GM12875 (cell line): ENCODE measurements around the gene SPDEF.
A peak's percentile ranks its signal among the peaks of the same experiment; 100 is the strongest.

Experiments used
- H3K4me3 ChIP-seq: one replicate; pipeline ENCODE4 v1.5.1; 2011; ENCODE audit warnings: low read depth, low read length, control low read depth
- TF ChIP-seq, protein P1 (sequence below): IDR thresholded peaks from 2 replicates; pipeline ENCODE4 v1.5.1; 2011; ENCODE audit warnings: low read depth, mild to moderate bottlenecking, control low read depth, inconsistent platforms, low read length, moderate library complexity, borderline replicate concordance; ENCODE audit not compliant: insufficient read depth

Gene SPDEF

DNA sequence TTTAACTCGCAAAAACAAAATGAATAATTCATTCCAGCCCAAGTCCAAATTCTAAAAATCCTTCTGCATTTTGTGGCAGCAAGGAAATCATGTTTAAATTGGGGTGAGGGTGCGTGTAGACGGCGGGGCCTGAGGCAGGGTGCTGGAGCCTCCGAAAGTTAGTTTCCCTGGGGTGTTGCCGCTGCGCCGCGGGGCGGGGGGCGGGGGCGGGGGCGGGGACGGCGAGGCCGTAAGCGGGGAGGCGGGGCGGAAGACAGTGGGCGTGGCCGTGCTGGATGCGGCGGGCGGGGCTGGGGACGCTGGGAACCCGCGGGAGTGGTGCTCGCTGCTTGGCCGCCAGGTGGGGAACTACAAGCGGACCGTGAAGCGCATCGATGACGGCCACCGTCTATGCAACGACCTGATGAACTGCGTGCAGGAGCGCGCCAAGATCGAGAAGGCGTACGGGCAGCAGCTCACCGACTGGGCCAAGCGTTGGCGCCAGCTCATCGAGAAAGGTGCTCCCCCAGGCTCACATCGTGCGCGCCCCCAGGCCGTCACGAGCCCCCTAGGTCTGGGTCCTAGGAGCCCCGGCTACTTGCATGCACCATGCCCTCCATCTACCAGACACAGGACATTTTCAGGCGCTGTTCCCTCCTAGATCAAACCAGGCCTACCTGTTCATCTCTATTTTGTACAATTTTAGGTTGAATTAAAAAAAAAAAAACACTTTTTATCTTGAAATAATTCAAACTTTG lies 29.0 kb downstream of the SPDEF start:
- no peak overlapping the region for H3K4me3 ChIP-seq
- TF ChIP-seq, protein P1, sequence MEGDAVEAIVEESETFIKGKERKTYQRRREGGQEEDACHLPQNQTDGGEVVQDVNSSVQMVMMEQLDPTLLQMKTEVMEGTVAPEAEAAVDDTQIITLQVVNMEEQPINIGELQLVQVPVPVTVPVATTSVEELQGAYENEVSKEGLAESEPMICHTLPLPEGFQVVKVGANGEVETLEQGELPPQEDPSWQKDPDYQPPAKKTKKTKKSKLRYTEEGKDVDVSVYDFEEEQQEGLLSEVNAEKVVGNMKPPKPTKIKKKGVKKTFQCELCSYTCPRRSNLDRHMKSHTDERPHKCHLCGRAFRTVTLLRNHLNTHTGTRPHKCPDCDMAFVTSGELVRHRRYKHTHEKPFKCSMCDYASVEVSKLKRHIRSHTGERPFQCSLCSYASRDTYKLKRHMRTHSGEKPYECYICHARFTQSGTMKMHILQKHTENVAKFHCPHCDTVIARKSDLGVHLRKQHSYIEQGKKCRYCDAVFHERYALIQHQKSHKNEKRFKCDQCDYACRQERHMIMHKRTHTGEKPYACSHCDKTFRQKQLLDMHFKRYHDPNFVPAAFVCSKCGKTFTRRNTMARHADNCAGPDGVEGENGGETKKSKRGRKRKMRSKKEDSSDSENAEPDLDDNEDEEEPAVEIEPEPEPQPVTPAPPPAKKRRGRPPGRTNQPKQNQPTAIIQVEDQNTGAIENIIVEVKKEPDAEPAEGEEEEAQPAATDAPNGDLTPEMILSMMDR, result peak; percentile 83

DNA sequence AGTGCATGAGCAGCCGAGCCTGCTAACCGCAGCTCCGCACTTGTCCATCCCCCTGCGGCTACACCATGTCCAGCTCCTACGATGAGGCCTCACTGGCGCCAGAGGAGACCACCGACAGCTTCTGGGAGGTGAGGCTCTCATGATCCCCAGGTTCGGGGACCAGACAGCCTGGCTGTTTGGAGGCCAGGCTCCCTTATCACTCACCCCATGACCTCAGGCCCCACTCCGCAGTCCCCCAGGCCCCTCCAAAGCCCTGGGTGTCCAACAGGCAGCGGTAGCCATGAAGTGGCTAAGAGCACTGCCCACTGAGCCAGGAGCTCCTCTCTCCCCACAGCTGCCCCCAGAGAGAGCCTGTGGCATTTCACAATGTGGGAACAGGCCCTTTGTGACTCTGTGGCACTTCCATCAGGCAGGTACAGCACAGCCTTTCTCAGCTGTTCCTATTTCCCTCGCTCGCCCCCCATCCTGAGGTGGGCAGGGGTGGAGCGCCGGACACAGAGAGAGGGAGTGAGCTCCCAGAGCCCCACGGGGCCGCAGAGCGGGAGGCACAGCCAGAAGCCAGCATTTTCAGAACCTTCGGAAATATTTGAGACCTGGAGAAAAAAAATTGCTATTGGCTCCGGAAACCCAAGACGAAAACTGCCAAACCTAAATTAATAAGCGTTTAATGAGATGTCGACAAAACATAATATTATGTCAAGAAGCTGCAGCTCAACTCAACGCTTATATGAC lies 29.7 kb downstream of the SPDEF start:
- TF ChIP-seq, protein P1, result no peak
- no peak overlapping the region for H3K4me3 ChIP-seq

DNA sequence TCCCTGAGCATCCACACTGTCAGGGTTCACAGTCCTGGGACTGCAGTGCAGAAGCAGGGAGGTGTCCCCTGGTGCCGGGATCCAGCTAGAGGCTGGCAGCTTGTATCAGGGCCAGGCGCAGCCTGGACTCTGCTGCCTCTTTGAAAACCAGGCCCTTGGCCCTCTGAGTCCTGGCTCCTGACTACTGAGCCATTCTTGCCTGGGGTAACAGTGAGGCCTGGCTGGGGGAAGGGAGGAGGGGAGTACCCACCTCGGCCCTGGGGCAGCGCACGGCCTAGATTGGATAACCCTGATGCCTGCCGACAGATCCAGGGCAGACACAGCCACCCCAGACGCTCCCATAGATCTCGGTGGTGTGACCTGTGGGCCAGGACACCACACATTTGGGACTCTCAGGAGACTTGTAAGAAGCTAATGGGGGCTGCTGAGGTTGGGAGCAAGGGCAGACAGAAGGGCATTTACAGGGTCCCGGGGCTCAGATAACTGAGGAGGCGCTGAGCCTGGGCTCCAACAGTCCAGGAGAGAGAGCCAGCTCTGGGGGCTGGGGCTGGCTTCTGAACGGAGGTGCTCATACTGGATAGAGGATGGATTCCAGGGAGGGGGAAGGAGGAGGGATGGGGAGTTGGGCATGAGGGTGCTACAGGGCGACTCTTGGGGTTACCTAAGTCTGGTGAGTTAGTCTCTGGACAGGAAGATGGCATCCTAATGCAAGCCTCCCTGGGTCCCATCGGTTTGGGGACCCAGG lies 30.5 kb downstream of the SPDEF start:
- TF ChIP-seq, protein P1, result no peak
- H3K4me3 ChIP-seq, result no peak overlapping the region

DNA sequence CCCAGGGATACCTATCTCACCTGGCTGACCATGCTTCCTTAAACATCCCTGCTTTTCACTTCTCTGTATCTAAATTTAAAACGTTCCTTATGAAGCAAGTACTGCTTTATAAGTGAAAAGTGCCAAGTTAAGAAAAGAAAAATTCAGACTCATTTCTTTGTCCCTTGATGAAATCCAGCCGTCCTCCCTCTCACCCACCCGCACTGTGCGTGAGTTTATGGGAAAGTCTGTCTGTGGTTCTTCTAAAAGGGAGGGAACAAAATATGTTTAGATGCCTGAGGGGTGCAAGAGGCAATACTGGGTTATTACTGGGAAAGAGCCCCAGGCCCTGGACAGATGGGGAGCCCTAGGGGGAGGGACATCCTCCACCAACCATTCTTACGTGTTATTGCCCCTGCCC lies 31.2 kb downstream of the SPDEF start:
- TF ChIP-seq, protein P1, result no peak
- H3K4me3 ChIP-seq, result no peak overlapping the region

DNA sequence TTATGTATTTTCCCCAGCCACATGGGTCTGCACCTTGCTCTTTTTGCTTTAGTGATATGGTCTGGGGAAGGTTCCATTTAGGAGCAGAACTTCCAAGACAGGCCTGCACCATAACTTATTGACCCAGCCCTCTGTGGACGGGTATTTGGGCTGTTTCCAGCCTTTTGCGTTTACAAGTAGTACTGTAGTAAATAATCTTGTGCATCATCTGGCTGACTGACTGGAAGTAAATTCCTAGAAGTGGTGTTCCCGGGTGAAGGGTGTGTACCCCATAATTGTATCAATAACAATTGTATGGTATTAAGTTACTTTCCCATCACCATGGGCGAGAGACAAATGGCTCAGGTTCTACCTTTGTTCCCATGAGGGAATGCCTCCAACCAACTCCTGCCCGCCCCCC lies 31.6 kb downstream of the SPDEF start:
- H3K4me3 ChIP-seq, result no peak overlapping the region
- TF ChIP-seq, protein P1, result no peak

DNA sequence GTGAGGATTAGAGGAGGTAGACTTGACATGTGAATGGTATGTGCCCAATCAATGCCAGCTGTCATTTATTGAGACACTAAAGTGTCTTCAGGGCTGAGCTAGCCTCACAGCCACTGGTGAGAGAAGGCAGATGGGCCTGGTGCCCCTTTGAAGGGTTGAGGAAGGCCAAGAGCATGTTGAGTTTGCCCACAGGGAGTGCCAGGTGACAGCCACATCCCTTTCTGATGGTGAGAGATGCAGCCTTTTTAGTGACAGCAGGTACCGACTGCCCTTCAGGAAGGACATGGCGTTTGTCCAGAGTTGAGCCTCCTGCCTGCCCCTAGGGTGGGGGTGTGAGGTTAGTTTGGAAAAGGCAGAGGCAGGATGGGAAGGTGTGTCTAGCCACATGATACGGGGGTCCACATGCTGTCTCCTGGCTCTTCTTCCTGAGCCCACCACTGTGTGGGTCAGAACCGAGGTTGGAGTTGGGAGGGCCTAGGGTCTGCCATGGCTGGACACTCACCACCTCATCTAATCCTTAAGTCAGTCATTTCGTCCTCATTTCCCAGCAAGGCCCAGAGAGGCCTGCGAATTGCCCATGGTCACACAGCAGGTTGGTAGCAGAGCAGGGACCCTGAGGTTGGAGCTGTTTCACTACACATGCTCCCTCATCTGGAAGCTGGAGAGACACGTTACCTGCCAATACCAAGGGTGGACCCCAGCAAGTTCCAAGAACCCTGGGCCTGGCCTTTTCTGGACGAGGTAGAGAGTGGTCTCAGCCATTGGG lies 32.5 kb downstream of the SPDEF start:
- H3K4me3 ChIP-seq, result no peak overlapping the region
- TF ChIP-seq, protein P1, result no peak
